ENCODE data around the gene EPS8L3. TPM values are rescaled to one million over a fixed set of nuclear protein-coding genes. Genes with fewer than 3 reads are reported as not detected.
"Not testable (repeated sequence)": the region's sequence is repeated elsewhere in the genome, so short reads cannot be mapped to it uniquely, and the experiment has no call there.

The EPS8L3 gene
- total RNA-seq, 1 experiment from 2014 or later: 0.17 TPM

DNA sequence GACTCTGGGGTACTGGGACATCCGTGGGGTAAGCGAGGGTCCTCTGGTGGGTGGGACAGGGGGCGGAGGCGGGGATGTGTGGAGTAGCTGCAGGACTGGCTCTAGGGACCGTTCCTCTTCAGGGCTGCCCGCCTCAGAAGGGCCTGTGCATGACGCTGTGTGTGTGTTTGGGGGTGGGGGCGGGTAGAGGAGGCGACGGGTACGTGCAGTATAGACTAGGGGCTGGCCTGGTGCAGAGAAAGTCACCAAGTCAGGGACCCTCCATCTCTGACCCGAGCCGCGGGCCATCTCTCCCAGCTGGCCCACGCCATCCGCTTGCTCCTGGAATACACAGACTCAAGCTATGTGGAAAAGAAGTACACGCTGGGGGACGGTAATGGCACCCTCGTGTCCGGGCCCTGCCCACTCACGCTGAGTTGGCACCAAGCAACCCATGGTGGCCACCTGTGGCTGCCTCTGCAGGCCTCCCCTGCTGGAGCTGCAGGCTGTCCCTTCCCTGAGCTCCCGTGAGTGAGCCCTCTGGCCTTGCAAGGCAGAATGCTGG, 51.3 kb downstream of the EPS8L3 start:
- H3K4me3 Mint-ChIP-seq: no peak overlapping the region
- ATAC-seq (no peak), DNase-seq (ENCODE audit: low spot score) (no peak)
- H3K4me1 Mint-ChIP-seq: no peaks in the 10 kb centered on the region
- no peak overlapping the region for H3K27ac Mint-ChIP-seq
- TF ChIP-seq JUN (CRISPR knock-in tag; IDR thresholded peaks at IDR 0.05) (no peak), CBFB (CRISPR knock-in tag; IDR thresholded peaks at IDR 0.05; ENCODE audit: low read depth) (no peak), CREB1 (CRISPR knock-in tag; IDR thresholded peaks at IDR 0.05) (no peak), GTF2I (CRISPR knock-in tag; conservative IDR thresholded peaks at IDR 0.05) (no peak)
- TF ChIP-seq, protein P1, sequence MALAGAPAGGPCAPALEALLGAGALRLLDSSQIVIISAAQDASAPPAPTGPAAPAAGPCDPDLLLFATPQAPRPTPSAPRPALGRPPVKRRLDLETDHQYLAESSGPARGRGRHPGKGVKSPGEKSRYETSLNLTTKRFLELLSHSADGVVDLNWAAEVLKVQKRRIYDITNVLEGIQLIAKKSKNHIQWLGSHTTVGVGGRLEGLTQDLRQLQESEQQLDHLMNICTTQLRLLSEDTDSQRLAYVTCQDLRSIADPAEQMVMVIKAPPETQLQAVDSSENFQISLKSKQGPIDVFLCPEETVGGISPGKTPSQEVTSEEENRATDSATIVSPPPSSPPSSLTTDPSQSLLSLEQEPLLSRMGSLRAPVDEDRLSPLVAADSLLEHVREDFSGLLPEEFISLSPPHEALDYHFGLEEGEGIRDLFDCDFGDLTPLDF (CRISPR knock-in tag; IDR thresholded peaks at IDR 0.05): no peak
- peaks cover 21% of the 10 kb centered on the region for H3K9me3 Mint-ChIP-seq
- no peaks in the 10 kb centered on the region; the same call in 1 of the 2 replicates for H3K27me3 Mint-ChIP-seq (ENCODE audit: low read depth)
- ChIA-PET CTCF (interaction anchor here (0.6 to 0.9 kb wide), 2 partner anchors 73 to 82 kb away, joined by 4 read pairs; no protein-coding TSS in a partner anchor), POLR2A (no interaction called here)
- peaks cover 15% of the 10 kb centered on the region for H3K36me3 Mint-ChIP-seq

DNA sequence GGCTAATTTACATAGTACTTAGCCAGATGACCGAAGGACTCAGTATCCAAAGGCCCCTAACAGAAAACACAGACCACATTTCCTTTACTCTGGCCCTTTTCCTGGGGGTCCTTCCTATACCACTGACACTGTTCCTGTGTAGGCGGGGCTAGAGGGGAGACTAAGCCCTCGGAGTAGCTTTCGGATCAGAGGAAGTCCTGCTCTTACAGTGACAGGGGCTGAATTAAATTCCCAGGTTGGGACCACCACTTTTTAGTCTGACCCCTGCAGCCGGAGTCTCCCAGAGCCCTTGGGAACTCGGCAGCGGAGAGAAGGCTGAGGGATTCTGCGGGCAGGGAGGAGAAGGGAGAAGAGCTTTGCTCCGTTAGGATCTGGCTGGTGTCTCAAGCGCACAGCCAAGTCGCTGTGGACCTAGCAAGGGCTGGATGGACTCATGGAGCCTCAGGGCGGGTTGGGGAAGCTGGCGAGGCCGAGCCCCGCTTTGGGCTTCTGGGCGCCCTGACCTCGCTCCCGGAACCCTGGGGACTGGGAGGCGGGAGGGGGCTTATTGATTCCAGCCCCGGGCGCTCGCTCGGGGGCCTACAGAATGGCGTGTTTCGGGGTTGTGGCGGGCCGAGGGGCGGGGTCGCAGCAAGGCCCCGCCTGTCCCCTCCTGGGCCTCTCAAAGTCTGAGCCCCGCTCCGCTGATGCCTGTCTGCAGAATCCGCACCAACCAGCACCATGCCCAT, 52.0 kb downstream of the EPS8L3 start, which contains the start of gene GSTM5:
Gene GSTM5, plus strand, starts transcription at position 659 of the 728 bp plus-strand sequence. Its CDS starts 62 bp downstream, at position 721.
- DNase-seq (ENCODE audit: low spot score); H3K4me3 Mint-ChIP-seq: not testable (repeated sequence)
- peaks cover 15% of the 10 kb centered on the region for H3K36me3 Mint-ChIP-seq

DNA sequence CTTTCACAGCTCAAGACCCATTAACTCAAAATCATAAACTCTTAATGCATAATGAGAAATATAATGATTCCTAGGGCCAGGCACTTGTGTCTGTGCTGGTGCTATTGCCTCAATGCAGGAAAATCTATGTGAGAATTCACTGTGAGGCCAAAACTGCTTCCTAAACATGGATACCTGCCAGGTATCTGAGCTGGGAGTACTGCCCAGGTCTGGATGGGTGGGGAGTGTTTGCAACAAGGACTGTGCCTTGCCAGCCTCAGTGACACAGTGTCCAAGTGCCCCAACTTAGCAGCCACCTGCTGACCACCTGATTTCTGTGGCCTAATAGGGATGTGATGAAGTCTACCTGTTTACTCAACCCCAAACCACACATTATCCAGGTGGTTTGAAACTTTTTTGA, 53.9 kb downstream of the EPS8L3 start:
- DNase-seq (ENCODE audit: low spot score); ATAC-seq; POLR2A ChIA-PET; H3K27me3 Mint-ChIP-seq (ENCODE audit: low read depth); H3K4me3 Mint-ChIP-seq; CTCF ChIA-PET; H3K4me1 Mint-ChIP-seq; H3K27ac Mint-ChIP-seq: not testable (repeated sequence)
- H3K36me3 Mint-ChIP-seq: peaks cover 15% of the 10 kb centered on the region
- H3K9me3 Mint-ChIP-seq: peaks cover 30% of the 10 kb centered on the region

More for the DNA sequence above, 52.0 kb downstream of the EPS8L3 start, which contains the start of gene GSTM5:
- CTCF ChIA-PET: interaction anchor here (0.6 to 0.9 kb wide), 2 partner anchors 72 to 81 kb away, joined by 4 read pairs; no protein-coding TSS in a partner anchor
- POLR2A ChIA-PET; H3K4me1 Mint-ChIP-seq; H3K27ac Mint-ChIP-seq; ATAC-seq; H3K27me3 Mint-ChIP-seq (ENCODE audit: low read depth): not testable (repeated sequence)
- H3K9me3 Mint-ChIP-seq: peaks cover 27% of the 10 kb centered on the region

DNA sequence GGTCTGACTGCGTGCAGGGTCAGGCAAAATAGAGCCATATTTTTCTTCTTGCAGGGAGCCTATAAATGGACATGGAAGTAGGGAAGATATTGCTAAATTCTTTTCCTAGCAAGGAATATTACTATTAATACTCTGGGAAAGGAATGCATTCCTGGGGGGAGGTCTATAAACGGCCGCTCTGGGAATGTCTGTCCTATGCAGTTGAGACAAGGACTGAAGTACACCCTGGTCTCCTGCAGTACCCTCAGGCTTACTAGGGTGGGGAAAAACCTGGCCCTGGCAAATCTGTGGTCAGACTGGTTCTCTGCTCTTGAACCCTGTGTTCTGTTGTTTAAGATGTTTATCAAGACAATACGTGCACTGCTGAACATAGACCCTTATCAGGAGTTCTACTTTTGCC, 54.8 kb downstream of the EPS8L3 start:
- H3K27me3 Mint-ChIP-seq (ENCODE audit: low read depth); ATAC-seq; H3K4me3 Mint-ChIP-seq; POLR2A ChIA-PET; DNase-seq (ENCODE audit: low spot score); H3K27ac Mint-ChIP-seq; H3K4me1 Mint-ChIP-seq; CTCF ChIA-PET: not testable (repeated sequence)
- H3K36me3 Mint-ChIP-seq: peaks cover 20% of the 10 kb centered on the region
- H3K9me3 Mint-ChIP-seq: peaks cover 39% of the 10 kb centered on the region

DNA sequence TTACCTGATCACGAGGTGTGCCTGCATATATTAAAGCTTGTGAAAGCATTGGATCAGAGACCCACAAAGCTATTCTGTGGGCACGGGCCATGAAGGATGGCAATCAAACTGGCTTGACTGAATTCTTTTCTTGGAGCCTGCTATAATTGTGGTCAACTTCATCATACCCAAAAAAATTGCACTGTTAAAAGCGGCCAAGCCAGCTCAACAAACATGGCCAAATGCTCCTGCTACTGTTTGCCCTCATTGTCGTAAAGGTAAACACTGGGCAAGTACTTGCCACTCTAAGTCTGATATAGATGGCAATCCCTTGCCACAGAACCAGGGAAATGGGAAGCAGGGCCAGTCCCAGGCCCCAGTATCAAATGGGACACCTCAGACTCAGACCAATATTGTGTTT, 58.3 kb downstream of the EPS8L3 start:
- Mint-ChIP-seq H3K4me1 (no peaks in the 10 kb centered on the region), H3K27me3 (ENCODE audit: low read depth) (peaks cover 7% of the 10 kb centered on the region), H3K9me3 (peaks cover 51% of the 10 kb centered on the region), H3K4me3 (no peak overlapping the region), H3K27ac (no peak overlapping the region), H3K36me3 (peaks cover 28% of the 10 kb centered on the region)
- no peak for ATAC-seq
- CTCF ChIA-PET: interaction anchor here (0.8 to 2.2 kb wide), 2 partner anchors 62 to 65 kb away, joined by 3 to 31 read pairs; no protein-coding TSS in a partner anchor
- DNase-seq (ENCODE audit: low spot score): no peak
- POLR2A ChIA-PET: no interaction called here
- no peak for TF ChIP-seq NFE2L1 (CRISPR knock-in tag; IDR thresholded peaks at IDR 0.05)
- TF ChIP-seq JAZF1 (CRISPR knock-in tag; IDR thresholded peaks at IDR 0.05): no peak
- TF ChIP-seq, protein P2, sequence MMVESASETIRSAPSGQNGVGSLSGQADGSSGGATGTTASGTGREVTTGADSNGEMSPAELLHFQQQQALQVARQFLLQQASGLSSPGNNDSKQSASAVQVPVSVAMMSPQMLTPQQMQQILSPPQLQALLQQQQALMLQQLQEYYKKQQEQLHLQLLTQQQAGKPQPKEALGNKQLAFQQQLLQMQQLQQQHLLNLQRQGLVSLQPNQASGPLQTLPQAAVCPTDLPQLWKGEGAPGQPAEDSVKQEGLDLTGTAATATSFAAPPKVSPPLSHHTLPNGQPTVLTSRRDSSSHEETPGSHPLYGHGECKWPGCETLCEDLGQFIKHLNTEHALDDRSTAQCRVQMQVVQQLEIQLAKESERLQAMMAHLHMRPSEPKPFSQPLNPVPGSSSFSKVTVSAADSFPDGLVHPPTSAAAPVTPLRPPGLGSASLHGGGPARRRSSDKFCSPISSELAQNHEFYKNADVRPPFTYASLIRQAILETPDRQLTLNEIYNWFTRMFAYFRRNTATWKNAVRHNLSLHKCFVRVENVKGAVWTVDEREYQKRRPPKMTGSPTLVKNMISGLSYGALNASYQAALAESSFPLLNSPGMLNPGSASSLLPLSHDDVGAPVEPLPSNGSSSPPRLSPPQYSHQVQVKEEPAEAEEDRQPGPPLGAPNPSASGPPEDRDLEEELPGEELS (CRISPR knock-in tag; IDR thresholded peaks at IDR 0.05): no peak
- TF ChIP-seq, protein P3, sequence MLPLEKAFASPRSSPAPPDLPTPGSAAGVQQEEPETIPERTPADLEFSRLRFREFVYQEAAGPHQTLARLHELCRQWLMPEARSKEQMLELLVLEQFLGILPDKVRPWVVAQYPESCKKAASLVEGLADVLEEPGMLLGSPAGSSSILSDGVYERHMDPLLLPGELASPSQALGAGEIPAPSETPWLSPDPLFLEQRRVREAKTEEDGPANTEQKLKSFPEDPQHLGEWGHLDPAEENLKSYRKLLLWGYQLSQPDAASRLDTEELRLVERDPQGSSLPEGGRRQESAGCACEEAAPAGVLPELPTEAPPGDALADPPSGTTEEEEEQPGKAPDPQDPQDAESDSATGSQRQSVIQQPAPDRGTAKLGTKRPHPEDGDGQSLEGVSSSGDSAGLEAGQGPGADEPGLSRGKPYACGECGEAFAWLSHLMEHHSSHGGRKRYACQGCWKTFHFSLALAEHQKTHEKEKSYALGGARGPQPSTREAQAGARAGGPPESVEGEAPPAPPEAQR (CRISPR knock-in tag; IDR thresholded peaks at IDR 0.05): no peak
- no peak for TF ChIP-seq ZNF138 (CRISPR knock-in tag; conservative IDR thresholded peaks at IDR 0.05)
- no peak for TF ChIP-seq ESRRA (CRISPR knock-in tag; IDR thresholded peaks at IDR 0.05; ENCODE audit: borderline replicate concordance)
- TF ChIP-seq, protein P4, sequence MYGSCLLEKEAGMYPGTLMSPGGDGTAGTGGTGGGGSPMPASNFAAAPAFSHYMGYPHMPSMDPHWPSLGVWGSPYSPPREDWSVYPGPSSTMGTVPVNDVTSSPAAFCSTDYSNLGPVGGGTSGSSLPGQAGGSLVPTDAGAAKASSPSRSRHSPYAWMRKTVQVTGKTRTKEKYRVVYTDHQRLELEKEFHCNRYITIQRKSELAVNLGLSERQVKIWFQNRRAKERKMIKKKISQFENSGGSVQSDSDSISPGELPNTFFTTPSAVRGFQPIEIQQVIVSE (CRISPR knock-in tag; IDR thresholded peaks at IDR 0.05; ENCODE audit: borderline replicate concordance): no peak
- no peak for TF ChIP-seq OVOL2 (CRISPR knock-in tag; IDR thresholded peaks at IDR 0.05; ENCODE audit: borderline replicate concordance)
- no peak for TF ChIP-seq RORB (CRISPR knock-in tag; IDR thresholded peaks at IDR 0.05)
- no peak for TF ChIP-seq FOXP1 (CRISPR knock-in tag; IDR thresholded peaks at IDR 0.05; ENCODE audit: borderline replicate concordance)
- no peak for TF ChIP-seq PRRX2 (CRISPR knock-in tag; IDR thresholded peaks at IDR 0.05)
- TF ChIP-seq, protein P5, sequence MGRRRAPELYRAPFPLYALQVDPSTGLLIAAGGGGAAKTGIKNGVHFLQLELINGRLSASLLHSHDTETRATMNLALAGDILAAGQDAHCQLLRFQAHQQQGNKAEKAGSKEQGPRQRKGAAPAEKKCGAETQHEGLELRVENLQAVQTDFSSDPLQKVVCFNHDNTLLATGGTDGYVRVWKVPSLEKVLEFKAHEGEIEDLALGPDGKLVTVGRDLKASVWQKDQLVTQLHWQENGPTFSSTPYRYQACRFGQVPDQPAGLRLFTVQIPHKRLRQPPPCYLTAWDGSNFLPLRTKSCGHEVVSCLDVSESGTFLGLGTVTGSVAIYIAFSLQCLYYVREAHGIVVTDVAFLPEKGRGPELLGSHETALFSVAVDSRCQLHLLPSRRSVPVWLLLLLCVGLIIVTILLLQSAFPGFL (CRISPR knock-in tag; IDR thresholded peaks at IDR 0.05; ENCODE audit: borderline replicate concordance): no peak
